GM20000 (cell line): ENCODE results near the gene TERF2IP.

ENCODE experiments used
- DNase-seq: peaks from one replicate; pipeline ENCODE4 v3.0.0; 2012; ENCODE audit warnings: low spot score
- TF ChIP-seq, protein P1 (sequence below): IDR thresholded peaks from 2 replicates; pipeline ENCODE4 v1.5.1; 2012; ENCODE audit warnings: mild to moderate bottlenecking, control low read depth; ENCODE audit errors: extremely low read depth, missing control alignments

Gene TERF2IP

DNA sequence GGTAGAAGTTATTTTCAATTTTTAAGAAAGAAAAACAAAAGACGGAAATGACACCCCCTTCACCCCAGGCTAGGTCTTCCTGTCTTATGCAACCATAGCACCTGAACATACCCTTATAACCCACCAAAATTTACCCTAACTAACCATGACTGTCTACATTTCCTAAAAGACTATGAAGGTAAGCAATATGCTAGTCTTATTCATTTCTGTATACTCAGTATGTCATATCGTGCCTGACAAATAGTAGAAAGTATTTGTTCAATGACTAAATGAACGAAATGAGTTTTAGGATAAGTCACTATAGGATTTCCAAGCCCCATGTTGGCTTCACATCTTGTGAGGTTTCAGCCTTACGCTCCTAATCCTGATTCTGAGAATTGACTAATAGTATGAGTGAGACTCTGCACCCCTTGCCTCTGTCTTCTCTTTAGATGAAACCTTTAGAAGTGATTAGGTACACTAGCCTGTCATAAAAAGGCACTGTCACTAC lies 31.0 kb upstream of the TERF2IP start:
- DNase-seq = no peak
- TF ChIP-seq, protein P1, sequence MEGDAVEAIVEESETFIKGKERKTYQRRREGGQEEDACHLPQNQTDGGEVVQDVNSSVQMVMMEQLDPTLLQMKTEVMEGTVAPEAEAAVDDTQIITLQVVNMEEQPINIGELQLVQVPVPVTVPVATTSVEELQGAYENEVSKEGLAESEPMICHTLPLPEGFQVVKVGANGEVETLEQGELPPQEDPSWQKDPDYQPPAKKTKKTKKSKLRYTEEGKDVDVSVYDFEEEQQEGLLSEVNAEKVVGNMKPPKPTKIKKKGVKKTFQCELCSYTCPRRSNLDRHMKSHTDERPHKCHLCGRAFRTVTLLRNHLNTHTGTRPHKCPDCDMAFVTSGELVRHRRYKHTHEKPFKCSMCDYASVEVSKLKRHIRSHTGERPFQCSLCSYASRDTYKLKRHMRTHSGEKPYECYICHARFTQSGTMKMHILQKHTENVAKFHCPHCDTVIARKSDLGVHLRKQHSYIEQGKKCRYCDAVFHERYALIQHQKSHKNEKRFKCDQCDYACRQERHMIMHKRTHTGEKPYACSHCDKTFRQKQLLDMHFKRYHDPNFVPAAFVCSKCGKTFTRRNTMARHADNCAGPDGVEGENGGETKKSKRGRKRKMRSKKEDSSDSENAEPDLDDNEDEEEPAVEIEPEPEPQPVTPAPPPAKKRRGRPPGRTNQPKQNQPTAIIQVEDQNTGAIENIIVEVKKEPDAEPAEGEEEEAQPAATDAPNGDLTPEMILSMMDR = no peak

DNA sequence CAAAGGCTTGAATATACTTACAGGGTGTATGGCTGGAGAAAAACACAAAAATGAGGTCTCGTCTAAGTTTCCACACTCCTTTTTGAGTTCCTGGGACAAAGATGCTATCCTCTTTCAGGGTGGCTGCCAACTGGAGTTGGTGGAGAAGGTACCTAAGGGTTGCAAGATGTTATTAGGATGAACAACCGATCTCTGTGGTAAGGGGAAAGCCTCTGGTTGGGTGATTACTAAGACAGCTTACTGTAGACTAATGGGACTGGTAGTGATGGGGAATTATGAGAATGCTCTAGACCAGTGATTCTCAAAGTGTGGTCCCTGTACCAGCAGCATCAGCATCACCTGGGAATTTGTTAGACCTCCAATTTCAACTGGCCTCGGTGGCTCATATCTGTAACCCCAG lies 30.5 kb upstream of the TERF2IP start:
- TF ChIP-seq, protein P1 = no peak
- DNase-seq = no peak

DNA sequence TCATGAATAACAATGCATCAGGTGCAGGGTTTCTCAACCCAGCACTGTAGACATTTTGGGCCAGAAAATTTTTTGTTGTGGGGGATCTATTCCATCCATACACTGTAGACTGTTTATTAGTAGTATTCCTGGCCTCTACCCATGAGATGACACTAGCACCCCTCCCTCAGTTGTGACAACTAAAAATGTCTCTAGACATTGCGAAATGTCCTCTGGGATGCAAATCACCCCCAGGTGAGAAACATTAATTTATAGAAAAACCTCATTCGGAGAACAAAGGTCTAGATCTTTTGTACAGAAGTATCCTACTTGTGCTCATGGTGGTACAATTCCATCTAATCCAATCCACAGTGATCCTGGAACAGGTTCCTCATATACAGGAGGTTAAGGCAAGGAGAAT lies 28.8 kb upstream of the TERF2IP start:
- DNase-seq = no peak
- TF ChIP-seq, protein P1 = no peak

DNA sequence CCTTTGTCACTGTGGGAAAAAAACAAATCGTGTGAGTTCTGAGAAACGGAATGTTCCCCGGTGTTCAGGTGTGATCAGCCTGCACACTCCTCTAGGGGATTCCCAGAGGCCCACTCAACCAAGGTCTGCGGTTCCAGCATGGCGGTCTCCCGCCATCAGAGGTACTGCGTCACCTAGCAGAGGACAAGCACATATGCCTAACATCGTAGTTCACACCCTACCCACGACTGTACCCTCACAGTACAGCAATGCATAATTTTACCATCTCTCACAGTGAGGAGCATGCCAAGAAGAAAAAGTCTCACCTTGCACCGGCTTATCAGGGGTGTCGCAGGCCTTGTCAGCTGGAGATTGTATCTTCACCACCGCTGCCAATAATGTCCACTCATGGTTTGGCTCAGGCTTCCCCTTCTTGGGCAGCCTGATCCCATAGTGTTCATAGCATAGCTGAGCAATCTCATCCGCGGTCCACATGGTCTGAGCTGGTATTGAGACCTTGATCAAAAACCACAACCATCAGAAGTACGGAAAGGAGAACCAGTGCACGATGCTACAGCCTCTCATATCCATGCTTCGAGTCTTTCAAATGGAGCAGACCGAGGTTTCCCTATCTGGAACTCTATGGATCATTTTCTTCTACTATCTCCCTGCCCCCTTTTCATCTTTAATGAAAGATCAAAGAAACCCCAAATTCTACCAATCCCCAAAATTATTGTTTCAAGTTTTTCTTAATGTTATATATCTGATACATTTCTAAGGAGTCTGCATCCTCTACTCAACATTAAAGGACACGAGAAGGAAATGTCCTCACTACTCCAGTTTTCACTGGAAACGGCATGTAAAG lies 27.0 kb upstream of the TERF2IP start:
- TF ChIP-seq, protein P1 = no peak
- DNase-seq = no peak

DNA sequence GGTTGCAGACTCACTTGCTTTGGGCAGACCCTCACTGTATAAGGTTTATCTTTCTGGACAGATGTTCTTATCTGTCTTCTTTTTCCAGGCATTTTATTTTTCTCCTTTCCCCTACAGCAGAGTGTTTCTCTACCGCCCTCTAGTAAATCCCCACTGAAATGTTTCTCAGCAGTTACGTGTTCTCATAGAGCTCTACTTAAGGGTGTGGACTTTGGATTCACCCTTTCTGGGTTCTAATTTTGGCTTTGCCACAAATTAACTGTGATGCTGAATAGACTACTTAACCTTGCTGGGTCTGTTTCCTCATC lies 26.4 kb upstream of the TERF2IP start:
- TF ChIP-seq, protein P1 = peak; percentile 44
- peak; percentile 22 for DNase-seq

DNA sequence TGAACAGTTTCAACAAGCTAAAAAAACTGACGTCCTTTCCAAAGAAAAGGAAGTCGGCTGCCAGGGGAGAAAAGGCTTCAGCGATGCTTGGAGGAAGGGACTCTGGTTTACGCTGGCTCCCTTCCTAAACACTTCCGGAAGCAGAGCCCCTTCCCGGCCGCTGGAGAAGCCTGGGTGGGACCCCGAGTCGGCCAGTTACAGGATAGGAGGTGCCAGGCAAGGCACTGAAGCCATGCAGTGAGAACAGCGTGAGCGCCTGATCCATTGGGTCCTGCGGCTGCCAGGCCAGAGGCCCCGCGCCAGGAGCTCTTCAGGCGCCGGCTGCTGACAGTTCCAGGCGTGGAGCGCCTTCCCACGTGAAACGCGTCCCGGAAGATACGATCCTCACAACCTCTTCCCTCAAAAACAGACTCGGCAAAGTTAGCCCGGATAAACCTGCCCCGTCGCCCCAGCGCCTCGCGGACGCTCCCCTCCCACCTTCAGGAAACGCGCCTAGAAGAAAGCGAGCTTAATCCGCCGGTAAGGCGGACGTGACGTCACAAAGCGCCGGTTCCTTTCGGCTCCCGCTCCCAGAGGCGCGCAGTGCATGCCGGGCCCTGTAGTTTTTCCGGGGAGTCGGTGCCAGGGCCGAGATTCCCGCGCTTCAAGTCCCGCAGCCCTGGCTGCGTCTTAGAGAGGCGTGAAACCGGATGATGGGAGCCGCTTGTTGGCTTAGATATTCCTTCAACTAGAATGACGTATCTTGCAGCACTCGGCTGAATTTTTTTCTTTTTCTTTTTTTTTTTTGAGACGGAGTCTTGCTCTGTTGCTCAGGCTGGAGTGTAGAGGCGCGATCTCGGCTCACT lies 24.6 kb upstream of the TERF2IP start, which contains the start of gene ADAT1:
ADAT1 (minus strand) TSS at position 521 of the 845 bp plus-strand sequence. CDS start 2,482 bp downstream, outside the sequence.
- TF ChIP-seq, protein P1 = no peak
- DNase-seq = peak; percentile 88

DNA sequence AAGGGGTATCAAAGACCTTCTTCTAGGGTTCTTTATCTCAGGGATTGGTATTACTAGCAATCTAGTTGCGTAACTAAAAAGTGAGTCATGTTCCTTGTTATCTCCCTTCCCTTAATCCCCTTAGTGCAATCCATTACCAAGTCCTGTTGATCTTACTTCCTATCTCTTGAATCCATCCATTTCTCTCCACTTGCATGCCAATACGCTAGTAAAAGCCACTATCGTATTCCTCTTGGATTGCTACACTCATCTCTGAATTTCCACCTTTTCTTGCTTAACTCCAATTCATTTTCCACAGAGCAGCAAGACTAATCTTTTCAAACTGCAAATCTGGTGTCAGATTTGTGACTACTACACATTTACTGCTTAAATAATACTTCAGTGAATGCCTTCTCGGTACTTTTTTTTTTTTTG lies 22.6 kb upstream of the TERF2IP start:
- TF ChIP-seq, protein P1 = no peak
- DNase-seq = no peak
